Measurements from ENCODE around the gene ZBTB49. TPM values are rescaled to one million over a fixed set of nuclear protein-coding genes. Genes with fewer than 3 reads are reported as not detected.

ZBTB49 gene
- polyA plus RNA-seq, 4 donors, result 8.5 to 10.4 (median 8.8) TPM

- DNase-seq (ENCODE audit: low read depth in 4 of 4, low spot score in 3 of 4), result no peak
Observed at GRCh38 chr4:4274226-4274625, 15.8 kb upstream of the ZBTB49 start.

- no peak for DNase-seq (ENCODE audit: low read depth in 4 of 4, low spot score in 3 of 4)
Observed at GRCh38 chr4:4277531-4277930, 12.5 kb upstream of the ZBTB49 start.

- no peak for DNase-seq (ENCODE audit: low read depth in 4 of 4, low spot score in 3 of 4)
Observed at GRCh38 chr4:4281787-4282186, 8.3 kb upstream of the ZBTB49 start.

- no peak for DNase-seq (ENCODE audit: low read depth in 4 of 4, low spot score in 3 of 4)
Observed at GRCh38 chr4:4284827-4285618, 5.0 kb upstream of the ZBTB49 start.

- no peak for DNase-seq (ENCODE audit: low read depth in 4 of 4, low spot score in 3 of 4)
Observed at GRCh38 chr4:4288098-4288497, 2.0 kb upstream of the ZBTB49 start.

- DNase-seq (ENCODE audit: low read depth in 4 of 4, low spot score in 3 of 4), result no peak
Observed at GRCh38 chr4:4289055-4289454, 996 bp upstream of the ZBTB49 start.

GRCh38 chr4:4289597-4289940 is 482 bp upstream of the ZBTB49 start:
- peak in 1 of 4 donors; percentile 18 for DNase-seq (ENCODE audit: low read depth in 4 of 4, low spot score in 3 of 4)

GRCh38 chr4:4293279-4293678 is 3.2 kb downstream of the ZBTB49 start:
- no peak for DNase-seq (ENCODE audit: low read depth in 4 of 4, low spot score in 3 of 4)

GRCh38 chr4:4296283-4296846 is 6.3 kb downstream of the ZBTB49 start:
- no peak for DNase-seq (ENCODE audit: low read depth in 4 of 4, low spot score in 3 of 4)

- no peak for DNase-seq (ENCODE audit: low read depth in 4 of 4, low spot score in 3 of 4)
Observed at GRCh38 chr4:4299006-4299405, 9.0 kb downstream of the ZBTB49 start.

GRCh38 chr4:4302001-4302400 is 11.9 kb downstream of the ZBTB49 start:
- DNase-seq (ENCODE audit: low read depth in 4 of 4, low spot score in 3 of 4), result no peak

GRCh38 chr4:4302416-4302815 is 12.4 kb downstream of the ZBTB49 start:
- DNase-seq (ENCODE audit: low read depth in 4 of 4, low spot score in 3 of 4), result no peak

GRCh38 chr4:4306920-4307319 is 16.9 kb downstream of the ZBTB49 start:
- no peak for DNase-seq (ENCODE audit: low read depth in 4 of 4, low spot score in 3 of 4)

- no peak for DNase-seq (ENCODE audit: low read depth in 4 of 4, low spot score in 3 of 4)
Observed at GRCh38 chr4:4308800-4309441, 18.9 kb downstream of the ZBTB49 start.

GRCh38 chr4:4311193-4311592 is 21.1 kb downstream of the ZBTB49 start:
- DNase-seq (ENCODE audit: low read depth in 4 of 4, low spot score in 3 of 4), result no peak

- no peak for DNase-seq (ENCODE audit: low read depth in 4 of 4, low spot score in 3 of 4)
Observed at GRCh38 chr4:4315461-4316149, 25.6 kb downstream of the ZBTB49 start.

- DNase-seq (ENCODE audit: low read depth in 4 of 4, low spot score in 3 of 4), result no peak
Observed at GRCh38 chr4:4316150-4316495, 26.1 kb downstream of the ZBTB49 start.

GRCh38 chr4:4317496-4318232 is 27.6 kb downstream of the ZBTB49 start:
- DNase-seq (ENCODE audit: low read depth in 4 of 4, low spot score in 3 of 4), result no peak

- no peak for DNase-seq (ENCODE audit: low read depth in 4 of 4, low spot score in 3 of 4)
Observed at GRCh38 chr4:4320528-4320927, 30.5 kb downstream of the ZBTB49 start.

GRCh38 chr4:4320951-4321714 is 31.1 kb downstream of the ZBTB49 start:
- DNase-seq (ENCODE audit: low read depth in 4 of 4, low spot score in 3 of 4), result no peak

All from left renal pelvis (tissue), 4 donors.